CMK (cell line): Measurements from ENCODE around the gene DNAH14.
"Not testable (repeated sequence)": the region's sequence is repeated elsewhere in the genome, so short reads cannot be mapped to it uniquely, and the experiment has no call there.

ENCODE experiments used
- DNase-seq: peaks from one replicate; pipeline ENCODE4 v3.0.0-alpha.2; 2010; ENCODE audit warnings: low read depth

DNAH14 gene

DNA sequence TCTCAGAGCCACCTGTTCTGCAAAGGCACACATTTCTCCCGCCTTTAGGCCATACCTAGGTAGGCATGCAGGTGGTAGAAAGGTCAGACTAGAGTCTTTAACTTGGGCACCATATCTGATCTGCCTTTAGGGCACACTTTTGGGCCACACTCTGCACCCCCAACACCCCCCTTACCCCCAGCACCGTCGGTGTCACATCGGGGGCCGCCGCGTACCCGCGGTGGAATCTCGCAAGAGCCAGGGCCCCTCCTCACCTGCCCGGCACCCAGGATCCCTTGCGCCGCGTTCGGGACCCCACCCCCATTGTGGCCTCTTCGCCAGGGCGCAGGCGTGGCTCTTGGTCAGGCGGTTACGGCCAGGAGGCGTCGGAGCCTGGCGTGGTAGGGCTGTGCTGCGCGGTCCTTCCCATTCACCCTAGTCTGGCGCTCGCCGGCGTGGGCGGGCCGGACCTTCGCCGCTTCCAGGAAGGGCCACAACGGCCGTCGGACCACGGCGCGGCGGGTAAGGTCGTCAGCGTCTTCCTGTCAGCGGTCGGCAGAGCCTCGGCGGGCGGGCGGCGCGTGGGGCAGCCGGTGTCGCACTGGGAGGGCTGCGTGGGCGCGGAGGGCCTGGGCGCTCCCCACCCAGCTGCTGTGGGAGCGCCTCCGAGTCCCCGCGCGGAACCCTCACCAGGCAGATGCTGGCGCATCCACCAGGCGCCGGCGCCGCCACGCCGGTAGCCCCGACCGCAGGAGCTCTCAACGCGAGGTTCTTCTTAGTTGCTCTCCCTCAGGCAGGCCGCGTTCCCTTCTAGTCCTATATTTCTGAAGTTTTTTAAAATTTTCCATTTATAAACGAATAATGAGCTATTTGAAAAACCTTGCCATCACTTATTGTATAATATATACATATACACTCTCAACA lies at the start of gene DNAH14:
DNAH14 (plus strand) TSS at position 341 of the 903 bp plus-strand sequence. CDS start 23,028 bp downstream, outside the sequence.
- peak; percentile 90 for DNase-seq

DNA sequence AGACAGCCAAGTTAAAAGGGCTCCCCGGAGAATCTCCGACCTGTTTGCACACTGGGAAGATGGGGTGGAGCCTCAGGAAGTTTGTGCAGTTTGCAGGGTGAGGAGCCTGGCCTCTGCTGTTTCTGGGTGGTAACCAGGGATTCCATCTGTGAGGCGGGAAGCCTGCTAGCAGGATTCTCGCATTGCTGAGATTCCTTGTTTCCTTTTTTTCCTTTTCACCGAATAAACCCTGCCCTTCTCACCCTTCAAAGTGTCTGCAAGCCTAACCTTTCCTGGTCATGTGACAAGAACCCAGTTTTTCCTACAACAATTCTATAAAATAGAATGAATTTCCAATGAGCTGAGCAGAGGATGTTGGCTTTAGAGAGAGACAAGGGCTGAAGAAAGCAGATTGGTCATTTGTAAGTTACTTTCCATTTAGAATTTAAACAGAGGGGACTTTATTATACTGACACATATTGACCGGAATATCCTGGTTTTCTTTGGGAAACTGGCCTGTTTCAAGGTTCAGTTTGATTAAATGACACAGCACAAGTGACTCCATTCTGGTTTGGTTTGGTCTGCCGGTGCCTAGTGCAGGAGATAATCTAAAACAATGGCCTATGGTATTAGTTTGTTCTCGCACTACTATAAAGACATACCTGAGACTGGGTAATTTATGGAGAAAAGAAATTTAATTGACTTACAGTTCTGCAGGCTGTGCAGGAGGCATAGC lies 48.7 kb upstream of the DNAH14 start:
- DNase-seq: no peak

DNA sequence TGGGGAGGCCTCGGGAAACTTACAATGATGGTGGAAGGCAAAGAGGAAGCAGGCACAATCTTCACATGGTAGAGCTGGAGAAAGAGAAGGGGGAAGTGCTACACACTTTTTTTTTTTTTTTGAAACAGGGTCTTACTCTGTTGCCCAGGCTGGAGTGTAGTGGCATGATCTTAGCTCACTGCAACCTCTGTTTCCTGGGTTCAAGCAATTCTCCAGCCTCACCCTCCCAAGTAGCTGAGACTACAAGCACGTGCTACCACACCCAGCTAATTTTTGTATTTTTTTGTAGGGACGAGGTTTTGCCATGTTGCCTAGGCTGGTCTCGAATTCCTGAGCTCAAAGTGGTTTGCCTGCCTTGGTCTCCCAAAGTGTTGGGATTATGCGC lies 48.2 kb upstream of the DNAH14 start:
- DNase-seq: not testable (repeated sequence)

DNA sequence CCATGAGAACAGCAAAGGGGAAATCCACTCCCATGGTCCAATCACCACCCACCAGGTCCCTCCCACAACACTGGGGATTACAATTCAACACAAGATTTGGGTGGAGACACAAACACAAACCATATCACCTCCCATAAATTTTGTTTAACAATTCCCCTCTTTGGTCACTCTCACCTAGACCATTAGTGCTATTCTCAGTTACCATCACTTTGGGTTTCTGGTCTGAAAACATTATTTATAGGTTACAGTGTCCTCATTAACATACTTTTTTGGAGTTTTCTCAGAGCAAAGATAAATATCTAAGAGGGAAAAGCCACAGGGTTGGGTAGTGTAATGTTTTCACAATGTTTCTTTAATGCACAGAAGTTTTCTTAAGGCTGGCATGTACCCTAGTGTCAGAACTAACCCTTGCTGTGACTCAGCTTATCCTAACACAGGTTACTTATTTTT lies 47.7 kb upstream of the DNAH14 start:
- no peak for DNase-seq

DNA sequence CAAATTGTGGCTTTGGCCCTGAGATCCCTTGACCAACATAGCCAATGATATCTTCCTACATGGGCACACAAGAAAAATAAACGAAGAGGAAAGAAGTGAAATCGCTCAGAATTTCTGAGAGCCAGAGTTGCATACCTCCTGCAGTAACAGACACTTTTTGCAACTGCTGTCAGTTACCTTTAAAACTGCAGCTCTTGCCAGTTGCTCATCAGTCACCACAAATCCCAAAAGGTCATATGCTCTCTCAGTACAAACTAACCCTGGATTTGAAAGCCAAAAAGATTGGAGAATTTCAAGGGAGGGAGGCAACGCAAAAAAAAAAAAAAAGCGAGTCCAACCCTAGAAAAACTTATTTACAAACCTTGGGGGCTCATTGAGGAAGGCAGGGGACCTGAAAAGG lies 47.2 kb upstream of the DNAH14 start:
- DNase-seq: no peak

DNA sequence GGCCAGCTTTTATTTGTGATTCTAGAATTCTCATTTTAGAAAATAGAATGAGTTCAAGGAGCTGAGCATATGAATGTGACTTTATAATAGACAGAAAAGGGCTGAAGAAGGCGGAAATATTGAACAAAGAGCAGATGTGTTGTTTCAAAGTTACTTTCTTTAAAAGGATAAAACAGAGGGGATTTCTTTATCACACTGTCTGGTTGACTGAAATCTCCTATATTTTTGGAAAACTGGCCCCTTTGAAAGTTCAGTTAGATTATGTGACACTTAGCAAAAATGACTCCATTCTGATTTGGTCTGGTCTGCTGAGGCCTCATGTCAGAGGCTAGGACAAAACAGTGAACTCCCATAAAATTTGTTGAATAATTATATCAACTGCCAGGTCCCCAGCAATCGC lies 46.4 kb upstream of the DNAH14 start:
- DNase-seq: no peak

DNA sequence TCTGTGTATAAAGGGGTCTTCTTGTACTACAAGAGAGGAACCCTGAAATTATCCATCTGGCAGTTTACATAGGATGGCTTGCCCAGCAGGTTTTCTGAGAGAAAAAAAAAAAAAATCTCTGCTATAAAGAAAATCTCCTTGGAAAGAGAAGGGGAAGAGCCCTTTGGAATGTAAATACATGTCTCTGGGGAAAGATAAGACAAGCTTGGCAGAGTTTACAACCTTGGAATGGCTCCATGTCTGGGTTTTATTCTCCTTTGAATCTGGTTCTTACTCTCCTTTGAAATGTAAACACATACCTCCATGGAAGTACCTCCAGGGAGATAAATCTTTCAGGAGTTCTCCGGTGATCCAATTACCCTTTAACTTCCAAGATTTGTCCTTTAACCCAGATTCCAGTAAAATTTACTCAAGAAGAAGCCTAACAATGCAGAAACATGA lies 45.1 kb upstream of the DNAH14 start:
- no peak for DNase-seq

DNA sequence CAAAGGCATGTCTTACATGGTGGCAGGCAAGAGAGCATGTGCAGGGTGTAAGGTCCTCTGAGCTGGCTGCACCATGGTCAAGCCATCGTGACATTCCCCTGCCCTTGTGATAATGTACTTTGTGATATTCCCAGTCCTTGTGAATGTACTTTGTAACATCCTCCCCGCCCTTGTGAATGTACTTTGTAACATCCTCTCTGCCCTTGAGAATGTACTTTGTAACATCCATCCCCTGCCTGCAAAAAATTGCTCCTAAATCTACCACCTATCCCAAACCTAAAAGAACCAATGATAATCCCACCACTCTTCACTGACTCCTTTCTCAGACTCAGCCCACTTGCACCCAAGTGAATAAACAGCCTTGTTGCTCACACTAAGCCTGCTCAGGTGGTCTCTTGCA lies 44.1 kb upstream of the DNAH14 start:
- not testable (repeated sequence) for DNase-seq

DNA sequence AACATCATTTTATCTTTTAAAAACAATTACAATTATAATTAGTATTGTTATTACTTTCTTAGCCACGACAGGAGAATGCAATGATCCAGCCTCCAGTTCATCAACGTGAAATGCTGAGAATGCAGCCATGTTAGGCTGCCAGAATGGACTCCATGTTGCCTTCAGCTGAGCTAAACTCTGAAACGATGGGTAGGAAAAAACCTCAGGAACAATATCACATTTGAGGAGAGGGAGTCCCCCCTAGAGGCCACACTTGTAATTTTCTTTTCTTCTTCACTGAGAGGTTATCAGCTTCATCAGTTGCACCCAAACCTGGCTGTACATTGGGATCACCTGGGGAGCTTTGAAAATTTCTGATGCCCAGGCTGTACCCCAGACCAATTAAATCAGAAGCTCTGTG lies 34.6 kb upstream of the DNAH14 start:
- DNase-seq: no peak

DNA sequence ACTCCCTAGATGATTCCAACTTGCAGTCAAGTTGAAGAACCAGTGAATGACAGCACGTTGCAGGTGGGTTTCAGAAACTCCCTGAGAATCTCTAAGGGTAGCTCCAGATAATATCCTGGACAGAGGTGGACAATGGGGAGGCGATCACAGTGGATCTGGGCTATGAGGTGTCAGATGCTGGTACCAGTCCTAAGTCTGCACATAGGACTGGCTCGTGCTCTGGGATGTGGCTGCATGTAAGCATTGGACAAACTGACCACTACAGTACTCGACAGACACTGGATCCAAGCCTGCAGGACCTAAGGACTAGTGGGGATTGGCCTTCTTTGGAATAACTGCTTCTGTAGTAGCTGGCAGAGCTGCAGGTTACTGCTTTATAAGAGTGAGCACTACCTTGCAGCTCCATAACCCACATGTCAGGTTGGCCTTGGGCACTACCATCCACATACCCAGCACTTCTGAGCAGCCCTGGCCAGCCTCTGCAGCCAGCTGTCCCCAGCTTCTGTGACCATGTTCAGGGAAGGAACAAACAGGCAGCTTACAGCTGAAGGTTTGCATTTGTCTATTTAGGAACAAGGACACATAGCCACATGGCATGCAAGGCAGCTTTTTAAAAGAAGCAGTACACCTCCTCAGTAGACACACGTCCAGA lies 33.2 kb upstream of the DNAH14 start:
- DNase-seq: no peak

DNA sequence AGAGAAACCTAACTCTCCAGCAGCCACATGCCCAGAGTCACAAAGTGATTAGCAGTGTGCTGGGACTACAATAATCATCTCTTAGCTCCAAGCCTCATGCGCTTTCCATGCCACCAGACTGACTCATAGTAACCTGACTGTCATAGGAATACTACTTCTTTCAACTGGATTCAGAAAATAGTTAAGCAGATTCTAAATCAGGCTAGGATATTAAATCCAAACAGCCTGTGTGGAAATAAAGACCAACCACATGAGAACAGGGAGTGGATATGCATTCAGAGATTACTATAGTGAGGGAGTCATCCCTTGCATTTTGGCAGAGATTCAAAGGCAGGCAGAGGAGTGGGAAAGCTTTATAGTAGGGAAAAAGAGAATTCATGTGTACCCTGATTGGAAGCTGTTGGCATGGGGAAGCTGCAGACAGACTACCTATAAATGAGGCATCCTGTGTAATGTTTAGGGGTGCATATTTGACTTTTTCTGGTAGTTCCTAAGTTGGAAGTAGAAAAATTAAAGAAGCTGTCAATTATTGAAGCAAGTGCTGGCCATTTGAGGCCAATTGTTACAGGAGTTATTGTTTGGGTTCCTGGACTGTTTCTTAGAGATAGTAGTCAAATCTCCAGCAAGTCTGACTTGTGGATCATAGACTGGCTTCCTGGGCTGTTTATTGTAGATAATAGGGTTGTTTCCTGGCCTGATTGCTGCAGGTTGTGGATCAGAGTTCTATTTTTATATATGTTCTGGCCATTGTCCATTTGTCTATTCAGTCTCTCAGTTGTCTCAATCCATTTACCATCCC lies 31.7 kb upstream of the DNAH14 start:
- DNase-seq: no peak

DNA sequence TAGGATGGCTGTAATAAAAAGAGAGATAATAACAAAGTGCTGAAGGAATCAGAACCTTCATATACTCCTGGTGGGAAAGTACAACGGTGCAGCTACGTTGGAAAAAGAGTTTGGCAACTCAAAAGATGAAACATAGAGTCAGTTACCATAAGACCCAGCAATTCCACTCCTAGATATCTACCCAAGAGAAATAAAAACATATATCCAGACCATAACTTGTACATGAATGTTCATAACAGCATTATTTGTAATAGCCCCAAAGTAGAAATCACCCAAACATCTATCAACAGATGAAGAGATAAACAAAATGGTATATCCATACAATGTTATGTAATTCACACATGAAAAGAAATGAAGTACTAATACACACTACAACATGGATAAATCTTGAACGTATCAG lies 30.5 kb upstream of the DNAH14 start:
- DNase-seq: no peak

DNA sequence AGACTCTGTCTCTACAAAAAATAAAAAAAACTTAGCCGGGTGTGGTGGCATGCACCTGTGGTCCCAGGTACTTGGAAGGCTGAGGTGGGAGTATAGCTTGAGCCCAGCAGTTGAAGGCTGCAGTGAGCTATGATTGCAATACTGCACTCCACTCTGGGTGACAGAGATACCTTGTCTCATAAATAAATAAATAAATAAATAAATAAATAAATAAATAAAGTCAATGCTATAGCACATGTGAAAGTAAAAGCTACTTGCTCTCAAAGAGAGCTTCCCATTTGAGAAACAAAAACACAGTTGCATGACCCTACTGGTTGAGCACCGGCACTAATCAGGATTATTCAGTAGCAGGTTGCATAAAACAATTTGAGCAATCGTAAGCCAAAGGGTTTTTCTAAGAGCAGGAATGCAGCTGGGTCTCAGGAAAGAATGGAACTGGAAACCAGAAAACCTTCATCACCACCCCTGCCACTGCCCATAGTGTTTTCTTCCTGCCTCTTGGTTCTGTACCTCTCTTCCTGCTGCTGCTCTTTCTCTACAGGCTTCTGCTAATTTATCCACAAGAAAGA lies 29.3 kb upstream of the DNAH14 start:
- no peak for DNase-seq

DNA sequence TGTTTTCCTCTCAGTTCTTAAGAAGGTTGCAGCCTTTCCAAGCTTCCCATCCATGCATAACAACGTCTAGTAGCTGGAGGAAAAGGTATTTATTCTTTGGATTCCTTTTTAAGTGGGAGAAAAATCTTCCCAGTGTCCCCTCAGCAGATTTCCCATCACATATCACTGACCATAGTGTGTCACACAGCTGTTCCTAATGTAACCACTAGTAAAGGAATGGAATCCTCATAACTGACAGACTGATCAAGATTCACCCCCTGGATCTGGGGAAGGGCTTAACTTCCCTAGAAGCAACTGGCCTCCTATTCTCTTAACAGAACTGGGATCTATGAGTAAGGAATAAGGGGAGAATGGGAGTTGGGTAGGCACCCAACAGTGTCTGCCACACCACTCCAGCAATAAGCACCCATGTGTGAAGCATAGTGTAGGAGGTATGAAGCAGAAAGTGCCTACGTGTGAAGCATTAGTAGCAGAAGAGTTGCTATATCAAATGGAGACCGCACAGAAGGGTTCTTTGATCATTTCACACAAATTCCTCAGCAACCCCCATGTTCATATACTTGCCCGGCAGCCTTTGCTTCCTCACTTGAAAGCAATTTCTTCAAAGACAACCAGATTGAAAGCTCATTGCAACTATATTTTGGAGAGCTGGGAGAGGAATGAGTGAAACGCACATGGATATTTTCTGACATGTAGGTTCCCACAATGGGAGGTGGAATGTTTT lies 28.2 kb upstream of the DNAH14 start:
- no peak for DNase-seq

DNA sequence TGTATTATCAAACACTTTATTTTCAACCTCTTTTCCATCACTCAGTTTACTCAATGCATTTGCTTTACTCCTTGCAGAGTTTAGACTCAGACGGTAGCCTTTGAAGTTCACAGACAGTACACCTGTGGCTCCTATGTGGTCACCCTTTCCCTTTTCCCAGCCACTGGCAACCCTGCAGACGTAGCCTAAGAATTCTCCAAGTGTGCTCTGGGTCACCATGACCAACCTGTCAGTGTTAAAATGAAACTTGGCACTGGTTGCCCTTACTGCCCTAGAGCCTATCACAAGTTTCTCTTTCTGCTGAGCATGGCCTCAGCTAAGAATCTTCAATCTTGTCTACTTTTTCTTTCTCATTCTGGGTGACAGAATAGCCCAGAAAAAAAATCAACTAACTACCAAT lies 25.5 kb upstream of the DNAH14 start:
- DNase-seq: no peak

DNA sequence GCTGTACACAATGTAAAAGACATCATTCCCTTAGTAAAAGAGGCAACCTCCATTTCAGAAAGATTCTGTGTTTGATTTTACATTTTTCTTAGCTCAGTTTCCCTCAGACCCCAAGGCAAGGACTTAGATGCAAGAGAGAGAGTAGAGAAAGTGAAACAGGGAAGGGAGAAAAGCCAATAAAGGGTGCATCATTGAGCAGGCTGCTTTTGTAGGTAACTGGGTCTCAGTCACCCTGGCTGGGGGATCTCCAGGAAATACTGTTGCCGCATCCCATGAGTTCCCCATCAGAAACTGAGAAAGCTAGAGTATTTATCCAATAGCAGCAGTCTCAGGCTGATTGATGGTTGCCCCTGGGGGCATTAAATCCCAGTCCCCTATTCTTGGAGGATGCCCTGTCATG lies 23.1 kb upstream of the DNAH14 start:
- no peak for DNase-seq

DNA sequence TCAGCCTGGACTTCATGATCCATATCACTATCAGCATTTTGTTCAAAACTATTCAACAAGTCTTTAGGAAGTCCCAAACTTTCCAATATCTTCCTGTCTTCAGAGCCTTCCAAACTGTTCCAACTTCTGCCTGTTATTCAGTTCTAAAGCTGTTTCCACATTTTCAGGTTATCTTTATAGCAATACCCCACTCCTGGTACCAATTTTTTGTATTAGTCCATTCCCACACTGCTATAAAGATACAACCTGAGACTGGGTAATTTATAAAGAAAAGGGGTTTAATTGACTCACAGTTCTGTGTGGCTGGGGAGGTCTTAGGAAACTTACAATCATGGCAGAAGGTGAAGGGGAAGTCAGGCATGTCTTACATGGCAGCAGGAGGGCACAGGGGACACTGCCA lies 18.3 kb upstream of the DNAH14 start:
- no peak for DNase-seq

DNA sequence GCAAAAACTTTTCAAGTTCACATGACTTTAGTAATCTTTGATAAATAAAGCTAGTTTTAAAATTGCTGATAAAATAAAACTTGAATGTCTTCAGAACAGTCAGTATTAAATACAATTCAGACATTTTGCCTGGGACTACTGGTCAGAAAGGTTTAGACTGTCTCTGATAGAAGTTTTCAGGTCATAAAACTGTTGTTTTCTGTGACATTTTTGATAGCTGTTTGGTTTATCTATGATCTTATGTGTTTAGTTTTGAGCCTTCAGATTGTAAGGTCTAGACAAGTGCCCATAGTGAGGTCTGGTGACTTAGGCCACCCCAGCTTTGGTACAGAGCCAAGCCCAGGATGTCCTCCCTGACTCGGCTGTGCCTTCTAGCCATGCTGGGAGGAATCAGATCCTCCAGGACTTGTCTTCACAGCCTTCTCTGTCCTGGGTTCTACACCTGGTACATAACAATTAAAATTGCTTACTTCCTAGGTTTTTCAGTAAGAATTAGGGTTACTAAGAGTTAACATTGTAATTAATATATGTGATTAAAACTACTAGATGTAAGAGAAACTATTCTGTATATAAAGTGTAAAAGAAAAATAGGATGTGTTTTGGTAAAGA lies 15.1 kb upstream of the DNAH14 start:
- DNase-seq: no peak

DNA sequence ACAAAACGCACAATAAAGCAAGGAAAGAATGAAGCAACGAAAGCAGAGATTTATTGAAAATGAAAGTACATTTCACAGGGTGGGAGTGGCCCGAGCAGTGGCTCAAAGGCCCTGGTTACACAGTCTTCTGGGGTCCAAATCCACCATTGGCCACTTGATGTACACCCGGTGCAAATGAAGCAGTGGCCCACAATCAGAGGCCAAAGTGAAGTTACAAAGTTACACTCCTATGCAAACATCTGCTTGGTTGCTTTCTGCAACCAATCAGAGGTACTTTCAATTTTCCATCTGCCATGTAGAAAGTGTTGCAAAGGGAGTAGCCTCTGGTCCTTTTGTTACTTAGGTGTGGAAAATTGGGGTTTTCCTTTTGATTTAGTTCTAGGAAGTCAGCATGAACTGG lies 10.0 kb upstream of the DNAH14 start:
- no peak for DNase-seq

DNA sequence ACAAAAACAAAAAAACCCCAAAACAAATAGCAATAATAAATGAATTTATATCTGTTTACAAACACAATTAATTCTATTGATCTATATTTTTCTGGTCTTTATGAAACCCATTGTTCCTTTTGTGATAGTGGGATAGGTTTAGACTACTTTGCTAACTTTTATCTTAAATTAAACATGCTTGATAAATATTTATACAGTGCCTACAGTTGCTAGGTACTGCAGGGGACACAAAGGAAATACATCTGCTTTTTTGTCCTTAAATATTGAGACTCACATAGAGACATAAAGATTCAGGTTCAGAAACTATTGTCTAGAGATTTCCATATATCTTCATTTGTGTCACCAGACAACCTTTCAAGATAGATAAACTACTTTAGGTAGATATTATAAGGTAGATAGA lies 8.5 kb upstream of the DNAH14 start:
- no peak for DNase-seq
